Activated CD4-positive, CD25-positive, alpha-beta regulatory T cell treated with anti-CD3 and anti-CD28 coated beads, Interleukin-2, amount 50 U/mL, for 72 hours (primary cell): Measurements from ENCODE around the gene PLTP.
"Not testable (repeated sequence)": the region's sequence is repeated elsewhere in the genome, so short reads cannot be mapped to it uniquely, and the experiment has no call there.

Experiments used
- DNase-seq: peaks from one replicate; pipeline ENCODE4 v3.0.0; 2021

PLTP gene

GRCh38 chr20:45896641-45897161 lies 15.3 kb downstream of the PLTP start:
- no peak for DNase-seq

GRCh38 chr20:45894797-45895196 lies 17.2 kb downstream of the PLTP start:
- DNase-seq: no peak

- no peak for DNase-seq
These were observed 18.1 kb downstream of the PLTP start for GRCh38 chr20:45893831-45894230.

GRCh38 chr20:45892828-45893500 lies 19.0 kb downstream of the PLTP start:
- peak; percentile 41 for DNase-seq

GRCh38 chr20:45892049-45892825 lies 19.7 kb downstream of the PLTP start:
- no peak for DNase-seq

GRCh38 chr20:45890985-45891983 lies 20.7 kb downstream of the PLTP start, which contains the start of the genes CTSA and NEURL2:
Gene CTSA, plus strand, starts transcription at chr20:45891335. Its CDS starts 234 bp downstream, at chr20:45891569.
Gene NEURL2, minus strand, starts transcription at chr20:45891208. Its CDS starts 217 bp downstream, at chr20:45890991.
- DNase-seq: peak; percentile 88

GRCh38 chr20:45890077-45890984 lies 21.6 kb downstream of the PLTP start:
- DNase-seq: peak; percentile 47

GRCh38 chr20:45888681-45889080 lies 23.3 kb downstream of the PLTP start:
- DNase-seq: no peak

GRCh38 chr20:45887346-45887715 lies 24.6 kb downstream of the PLTP start, which contains the start of gene SPATA25:
Gene SPATA25, minus strand, starts transcription at chr20:45887622. Its CDS starts 32 bp downstream, at chr20:45887590.
- no peak for DNase-seq

- no peak for DNase-seq
These were observed 25.2 kb downstream of the PLTP start for GRCh38 chr20:45886590-45887345.

- DNase-seq: no peak
These were observed 28.9 kb downstream of the PLTP start for GRCh38 chr20:45883100-45883469.

GRCh38 chr20:45882469-45883099 lies 29.4 kb downstream of the PLTP start:
- no peak for DNase-seq

GRCh38 chr20:45880988-45881788 lies 30.8 kb downstream of the PLTP start, which contains the start of gene ZSWIM1:
Gene ZSWIM1, plus strand, starts transcription at chr20:45881227. Its CDS starts 1,366 bp downstream, at chr20:45882593.
- DNase-seq: peak; percentile 99

- no peak for DNase-seq
These were observed 33.7 kb downstream of the PLTP start for GRCh38 chr20:45878076-45878761.

- no peak for DNase-seq
These were observed 37.4 kb downstream of the PLTP start for GRCh38 chr20:45874576-45874975.

- not testable (repeated sequence) for DNase-seq
These were observed 37.9 kb downstream of the PLTP start for GRCh38 chr20:45874104-45874481.

GRCh38 chr20:45873409-45874103 lies 38.4 kb downstream of the PLTP start:
- no peak for DNase-seq

- no peak for DNase-seq
These were observed 39.3 kb downstream of the PLTP start for GRCh38 chr20:45872626-45873025.
